HL-60 (cell line): ENCODE data around the gene GRK5.

Source experiments
- DNase-seq, 2 experiments: peaks; one replicate each; pipeline ENCODE4 v3.0.0-alpha.2; 2010 to 2020; ENCODE audit warnings: low read depth in 1 of 2, low spot score in 1 of 2
- H3K27ac ChIP-seq: fragments of 250-450 bp; sonication (Bioruptor Pico); replicated peaks from 2 replicates; pipeline ENCODE4 v1.5.1; 2020; ENCODE audit warnings: mild to moderate bottlenecking, moderate library complexity
- H3K27me3 ChIP-seq: fragments of 250-450 bp; sonication (Bioruptor Pico); 2 replicates; pipeline ENCODE4 v1.5.1; 2021; ENCODE audit warnings: mild to moderate bottlenecking, moderate library complexity; ENCODE audit not compliant: insufficient read depth, poor library complexity, severe bottlenecking
- H3K4me3 ChIP-seq: replicated peaks from 2 replicates; pipeline ENCODE4 v1.5.1; 2011; ENCODE audit warnings: mild to moderate bottlenecking, control low read depth, low read length; ENCODE audit not compliant: insufficient read depth
- CTCF ChIP-seq: IDR thresholded peaks from one replicate; pipeline ENCODE4 v1.5.1; 2011; ENCODE audit warnings: low read length, control low read depth, inconsistent platforms; ENCODE audit not compliant: insufficient read depth
- GABPA ChIP-seq: IDR thresholded peaks from 2 replicates; pipeline ENCODE4 v1.6.1; 2012; ENCODE audit warnings: low read depth
- POLR2AphosphoS5 ChIP-seq: IDR thresholded peaks from 2 replicates; pipeline ENCODE4 v1.6.1; 2012; ENCODE audit warnings: low read depth
- REST ChIP-seq: IDR thresholded peaks from 2 replicates; pipeline ENCODE4 v1.6.1; 2012; ENCODE audit warnings: low read depth; ENCODE audit not compliant: insufficient replicate concordance
- SPI1 ChIP-seq: IDR thresholded peaks from 2 replicates; pipeline ENCODE4 v1.6.1; 2012; ENCODE audit warnings: low read depth, mild to moderate bottlenecking, borderline replicate concordance

The GRK5 gene

GRCh38 chr10:119251315-119251708, 43.9 kb downstream of the GRK5 start:
- DNase-seq, result no peak
- no peak overlapping the region for H3K27ac ChIP-seq
- no peak overlapping the region for H3K4me3 ChIP-seq
- no peak for TF ChIP-seq GABPA
- TF ChIP-seq POLR2AphosphoS5, result no peak
- TF ChIP-seq SPI1, result no peak
- no peak for TF ChIP-seq CTCF
- no peak for TF ChIP-seq REST
- H3K27me3 ChIP-seq, result no peaks in the 10 kb centered on the region

GRCh38 chr10:119252051-119252465, 44.7 kb downstream of the GRK5 start:
- Histone ChIP-seq H3K27ac (no peak overlapping the region), H3K4me3 (no peak overlapping the region), H3K27me3 (no peaks in the 10 kb centered on the region)
- DNase-seq, result no peak
- TF ChIP-seq POLR2AphosphoS5 (no peak), GABPA (no peak), REST (no peak), CTCF (no peak), SPI1 (no peak)

GRCh38 chr10:119252470-119253151, 45.2 kb downstream of the GRK5 start:
- no peak overlapping the region for H3K4me3 ChIP-seq
- TF ChIP-seq SPI1 (no peak), POLR2AphosphoS5 (no peak), GABPA (no peak), REST (no peak), CTCF (no peak)
- no peaks in the 10 kb centered on the region for H3K27me3 ChIP-seq
- no peak for DNase-seq
- no peak overlapping the region for H3K27ac ChIP-seq
